HepG2 (cell line): ENCODE measurements around the gene SPPL2B.

ENCODE experiments used
- CTCF ChIP-seq: sonication (generic); formaldehyde crosslinking; IDR thresholded peaks from 2 replicates; pipeline ENCODE4 v1.5.0; 2020; ENCODE audit warnings: mild to moderate bottlenecking, missing genetic modification reagents, moderate library complexity
- FOSL1 ChIP-seq: sonication (generic); formaldehyde crosslinking; IDR thresholded peaks from 2 replicates; pipeline ENCODE4 v1.9.0; 2021; ENCODE audit warnings: missing genetic modification reagents, borderline replicate concordance
- HMGXB4 ChIP-seq, 2 experiments: sonication (generic) in 1 of 2; formaldehyde crosslinking in 1 of 2; IDR thresholded peaks; 2 replicates each; pipeline versions ENCODE4 v1.4.0 to v1.6.1; 2018 to 2020; ENCODE audit warnings: missing genetic modification reagents in 2 of 2, borderline replicate concordance in 1 of 2, low read depth in 1 of 2, mild to moderate bottlenecking in 1 of 2, missing biosample characterization in 1 of 2
- MXD4 ChIP-seq: IDR thresholded peaks from 2 replicates; pipeline ENCODE4 v1.6.1; 2016; ENCODE audit warnings: mild to moderate bottlenecking, missing biosample characterization, missing genetic modification reagents
- NCOR1 ChIP-seq: fragments of 200-600 bp; sonication (generic); IDR thresholded peaks from 2 replicates; pipeline ENCODE4 v1.7.0; 2017; ENCODE audit warnings: antibody characterized with exemption, low read length, borderline replicate concordance
- NFYB ChIP-seq: sonication (generic); formaldehyde crosslinking; IDR thresholded peaks from 2 replicates; pipeline ENCODE4 v1.4.0; 2020; ENCODE audit warnings: missing genetic modification reagents
- POLR2A ChIP-seq, 2 experiments: IDR thresholded peaks; 2 replicates each; pipeline ENCODE4 v1.6.1; 2011; ENCODE audit warnings: low read depth in 2 of 2, low read length in 2 of 2, mild to moderate bottlenecking in 1 of 2, moderate library complexity in 1 of 2; ENCODE audit not compliant: insufficient read depth in 1 of 2
- POLR2AphosphoS5 ChIP-seq: IDR thresholded peaks from 2 replicates; pipeline ENCODE4 v1.6.1; 2012; ENCODE audit warnings: low read depth, low read length
- SMYD3 ChIP-seq: sonication (generic); formaldehyde crosslinking; IDR thresholded peaks from 2 replicates; pipeline ENCODE4 v1.8.1; 2023; ENCODE audit warnings: mild to moderate bottlenecking, missing genetic modification reagents
- ZMAT5 ChIP-seq: sonication (generic); formaldehyde crosslinking; IDR thresholded peaks from 2 replicates; pipeline ENCODE4 v1.5.0; 2020; ENCODE audit warnings: mild to moderate bottlenecking, low read depth, missing genetic modification reagents, borderline replicate concordance
- ZNF556 ChIP-seq: sonication (generic); formaldehyde crosslinking; IDR thresholded peaks from 2 replicates; pipeline ENCODE4 v1.4.0; 2020; ENCODE audit warnings: mild to moderate bottlenecking, missing genetic modification reagents, borderline replicate concordance
- ZSCAN29 ChIP-seq: sonication (generic); formaldehyde crosslinking; conservative IDR thresholded peaks from 2 replicates; pipeline ENCODE4 v1.4.0; 2020; ENCODE audit warnings: mild to moderate bottlenecking, missing genetic modification reagents
- TF ChIP-seq, protein P1 (sequence below): sonication (generic); formaldehyde crosslinking; IDR thresholded peaks from 2 replicates; pipeline ENCODE4 v1.5.1; 2020; ENCODE audit warnings: mild to moderate bottlenecking, missing genetic modification reagents, moderate library complexity
- TF ChIP-seq, protein P2 (sequence below): sonication (generic); IDR thresholded peaks from 2 replicates; pipeline ENCODE4 v1.6.1; 2016; ENCODE audit warnings: low read depth, borderline replicate concordance

DNA sequence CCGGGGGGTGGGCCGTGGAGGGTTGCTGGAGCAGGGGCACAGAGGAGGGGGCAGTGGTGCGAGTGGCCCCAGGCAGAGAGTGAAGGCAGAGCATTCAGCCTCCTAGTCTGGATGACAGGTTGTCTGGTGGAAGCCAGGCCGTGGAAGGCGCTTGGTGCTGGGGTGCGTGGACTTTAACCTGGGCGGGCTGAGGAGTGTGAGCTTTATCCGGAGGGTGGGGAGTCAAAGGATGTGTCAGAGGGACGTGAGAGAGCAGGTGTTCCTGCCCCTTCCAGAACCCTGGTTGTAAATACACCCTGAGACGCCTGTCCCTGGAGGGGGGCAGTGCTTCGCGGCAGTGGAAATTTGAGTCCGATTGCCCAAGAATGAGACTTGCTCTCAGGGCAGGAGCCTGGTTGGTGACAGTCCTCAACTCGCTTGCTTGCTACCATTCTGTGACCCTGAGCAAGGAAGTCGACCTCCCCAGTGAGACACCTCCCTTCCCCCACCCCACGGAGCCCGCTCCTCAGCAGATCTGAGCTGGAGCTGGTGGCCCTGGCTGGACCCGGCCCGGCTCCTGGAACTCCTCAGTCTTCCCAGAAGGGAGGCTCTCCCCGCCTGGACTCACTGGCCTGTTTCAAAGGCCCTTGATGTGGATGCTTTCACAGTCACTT lies 2.3 kb downstream of the SPPL2B start:
- TF ChIP-seq POLR2A (IDR thresholded peaks at IDR 0.05; ENCODE audit: insufficient read depth in 1 of 2, low read depth in 2 of 2, low read length in 2 of 2) (peak in 1 of 2 experiments; percentile 88; a peak in 2 of 4 replicates), ZNF556 (no peak; the same call in 1 of the 2 replicates), SMYD3 (CRISPR knock-in tag) (no peak), ZSCAN29 (CRISPR knock-in tag) (no peak), CTCF (peak; percentile 11; the same call in 1 of the 2 replicates), NCOR1 (0 out of 2 replicates have a peak, but pooled peaks have one; percentile 11), MXD4 (CRISPR knock-in tag) (0 out of 2 replicates have a peak, but pooled peaks have one; percentile 24), POLR2AphosphoS5 (peak; percentile 63), HMGXB4 (CRISPR knock-in tag; IDR thresholded peaks at IDR 0.05; ENCODE audit: borderline replicate concordance in 1 of 2, low read depth in 1 of 2) (no peak), ZMAT5 (CRISPR knock-in tag) (no peak), FOSL1 (CRISPR knock-in tag) (no peak), NFYB (CRISPR knock-in tag) (no peak)
- TF ChIP-seq, protein P1, sequence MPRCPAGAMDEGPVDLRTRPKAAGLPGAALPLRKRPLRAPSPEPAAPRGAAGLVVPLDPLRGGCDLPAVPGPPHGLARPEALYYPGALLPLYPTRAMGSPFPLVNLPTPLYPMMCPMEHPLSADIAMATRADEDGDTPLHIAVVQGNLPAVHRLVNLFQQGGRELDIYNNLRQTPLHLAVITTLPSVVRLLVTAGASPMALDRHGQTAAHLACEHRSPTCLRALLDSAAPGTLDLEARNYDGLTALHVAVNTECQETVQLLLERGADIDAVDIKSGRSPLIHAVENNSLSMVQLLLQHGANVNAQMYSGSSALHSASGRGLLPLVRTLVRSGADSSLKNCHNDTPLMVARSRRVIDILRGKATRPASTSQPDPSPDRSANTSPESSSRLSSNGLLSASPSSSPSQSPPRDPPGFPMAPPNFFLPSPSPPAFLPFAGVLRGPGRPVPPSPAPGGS (CRISPR knock-in tag): no peak
- TF ChIP-seq, protein P2, sequence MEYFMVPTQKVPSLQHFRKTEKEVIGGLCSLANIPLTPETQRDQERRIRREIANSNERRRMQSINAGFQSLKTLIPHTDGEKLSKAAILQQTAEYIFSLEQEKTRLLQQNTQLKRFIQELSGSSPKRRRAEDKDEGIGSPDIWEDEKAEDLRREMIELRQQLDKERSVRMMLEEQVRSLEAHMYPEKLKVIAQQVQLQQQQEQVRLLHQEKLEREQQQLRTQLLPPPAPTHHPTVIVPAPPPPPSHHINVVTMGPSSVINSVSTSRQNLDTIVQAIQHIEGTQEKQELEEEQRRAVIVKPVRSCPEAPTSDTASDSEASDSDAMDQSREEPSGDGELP: no peak; the same call in 1 of the 2 replicates
